Heart left ventricle (tissue), 13 donors: ENCODE results near the gene CD99L2.

Experiments used
- POLR2A ChIP-seq, 2 donors: fragments of 450-650 bp; IDR thresholded peaks; one replicate each; pipeline ENCODE4 v1.6.1; 2017; ENCODE audit warnings: antibody characterized with exemption in 2 of 2, mild to moderate bottlenecking in 2 of 2, moderate library complexity in 2 of 2
- TF ChIP-seq, protein P1 (sequence below), 12 donors: fragments of 200-600 bp; sonication (generic) in 4 of 12; IDR thresholded peaks; one replicate each; pipeline versions ENCODE4 v1.5.0 to v1.8.0; 2018 to 2022; ENCODE audit warnings: antibody characterized with exemption in 12 of 12, mild to moderate bottlenecking in 5 of 12
- donor health status: ischemic (EF 13 %, LVEDD 7.1; RV severe dilation, severe dysfunction).
- donor health status: DM: no; HTN: yes; CAD: no.
- donor health status: DM: no; HTN: no; CAD: no.
- donor health status: ischemic (EF 25% LVEDD 6.9; RV normal size, moderate dysfunction).
- donor health status: ischemic (EF 25% LVEDD 5.7; RV mildly dilated, moderate dysfunction).
- donor health status: ischemic (EF 35%, LVEDD 5.7; RV mildly dilated, moderate dysfunction).
- donor health status: nonischemic (EF 11% LVEDD 7.7; RV severe dilation, severe dysfunction).
- donor health status: DM: yes; HTN: yes; CAD: no.
- donor health status: PGD.
- donor health status: ischemic (EF 29% LVEDD 5.4; RV normal size, mild dysfunction).
- donor health status: nonischemic (EF 23%, LVEDD 6.1; RV moderate dilation, normal function).

DNA sequence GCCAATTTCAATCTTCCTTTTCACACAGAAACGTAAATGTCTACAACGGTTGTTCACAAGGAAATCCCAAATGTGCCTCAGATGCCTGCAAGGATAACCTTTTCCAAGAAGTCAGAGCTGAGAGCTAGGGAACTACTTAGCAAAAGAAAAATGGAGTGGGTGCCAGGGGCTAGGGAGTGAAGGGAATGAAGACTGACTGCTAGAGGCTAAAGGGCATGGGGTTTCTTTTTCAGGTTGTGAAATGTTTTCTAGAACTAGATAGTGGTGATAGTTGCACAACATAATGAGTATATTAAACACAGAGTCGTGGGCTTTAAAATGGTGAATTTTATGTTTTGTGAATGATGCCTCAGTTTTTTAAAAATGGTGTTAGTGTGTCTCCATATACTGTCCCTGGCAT lies 53.4 kb downstream of the CD99L2 start:
- TF ChIP-seq POLR2A (IDR thresholded peaks at IDR 0.05), result no peak
- TF ChIP-seq, protein P1, sequence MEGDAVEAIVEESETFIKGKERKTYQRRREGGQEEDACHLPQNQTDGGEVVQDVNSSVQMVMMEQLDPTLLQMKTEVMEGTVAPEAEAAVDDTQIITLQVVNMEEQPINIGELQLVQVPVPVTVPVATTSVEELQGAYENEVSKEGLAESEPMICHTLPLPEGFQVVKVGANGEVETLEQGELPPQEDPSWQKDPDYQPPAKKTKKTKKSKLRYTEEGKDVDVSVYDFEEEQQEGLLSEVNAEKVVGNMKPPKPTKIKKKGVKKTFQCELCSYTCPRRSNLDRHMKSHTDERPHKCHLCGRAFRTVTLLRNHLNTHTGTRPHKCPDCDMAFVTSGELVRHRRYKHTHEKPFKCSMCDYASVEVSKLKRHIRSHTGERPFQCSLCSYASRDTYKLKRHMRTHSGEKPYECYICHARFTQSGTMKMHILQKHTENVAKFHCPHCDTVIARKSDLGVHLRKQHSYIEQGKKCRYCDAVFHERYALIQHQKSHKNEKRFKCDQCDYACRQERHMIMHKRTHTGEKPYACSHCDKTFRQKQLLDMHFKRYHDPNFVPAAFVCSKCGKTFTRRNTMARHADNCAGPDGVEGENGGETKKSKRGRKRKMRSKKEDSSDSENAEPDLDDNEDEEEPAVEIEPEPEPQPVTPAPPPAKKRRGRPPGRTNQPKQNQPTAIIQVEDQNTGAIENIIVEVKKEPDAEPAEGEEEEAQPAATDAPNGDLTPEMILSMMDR (IDR thresholded peaks at IDR 0.05), result no peak
